NCI-H146 (cell line): ENCODE measurements around the gene MAP3K7.

ENCODE experiments used
- DNase-seq: peaks from one replicate; lab custom pipeline; 2025; lab: John Stamatoyannopoulos, UW

The MAP3K7 gene

GRCh38 chr6:90484385-90484784 is 102.5 kb downstream of the MAP3K7 start:
- no peak for DNase-seq

GRCh38 chr6:90483956-90484355 is 102.9 kb downstream of the MAP3K7 start:
- DNase-seq = no peak

DNA sequence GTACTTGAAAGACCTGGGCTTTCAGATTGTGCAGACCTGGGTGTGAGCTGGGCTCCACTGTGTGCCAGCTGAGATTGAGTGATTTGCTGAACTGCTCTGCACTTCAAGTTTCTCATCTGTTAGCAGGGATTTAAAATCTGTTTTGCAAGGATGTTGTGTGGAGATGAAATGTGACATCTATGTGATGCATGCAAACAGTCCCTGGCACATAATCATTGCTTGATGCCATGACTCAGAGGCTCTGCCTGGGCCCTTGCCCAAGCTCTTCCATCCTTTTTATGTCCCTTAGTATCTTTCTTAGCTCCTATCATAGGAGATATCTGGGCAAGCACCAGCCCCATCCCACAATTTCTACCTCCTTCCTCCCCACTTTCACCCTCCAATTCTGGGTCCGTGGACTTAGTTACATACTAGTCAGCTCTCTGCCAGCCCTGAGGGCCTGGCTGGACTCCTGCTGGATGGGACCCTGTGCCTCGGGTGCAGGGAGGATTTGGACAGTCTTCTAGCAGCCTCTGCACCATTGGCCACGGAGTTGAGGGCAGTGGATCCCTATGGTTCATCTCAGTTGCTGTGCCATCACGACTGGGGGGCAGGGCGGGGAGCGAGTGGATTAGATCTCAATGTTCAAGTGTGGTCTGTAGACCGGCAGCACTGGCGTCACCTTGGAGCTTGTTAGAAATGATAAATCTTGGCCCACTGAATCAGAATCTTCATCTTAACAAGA is 103.6 kb downstream of the MAP3K7 start:
- no peak for DNase-seq

DNA sequence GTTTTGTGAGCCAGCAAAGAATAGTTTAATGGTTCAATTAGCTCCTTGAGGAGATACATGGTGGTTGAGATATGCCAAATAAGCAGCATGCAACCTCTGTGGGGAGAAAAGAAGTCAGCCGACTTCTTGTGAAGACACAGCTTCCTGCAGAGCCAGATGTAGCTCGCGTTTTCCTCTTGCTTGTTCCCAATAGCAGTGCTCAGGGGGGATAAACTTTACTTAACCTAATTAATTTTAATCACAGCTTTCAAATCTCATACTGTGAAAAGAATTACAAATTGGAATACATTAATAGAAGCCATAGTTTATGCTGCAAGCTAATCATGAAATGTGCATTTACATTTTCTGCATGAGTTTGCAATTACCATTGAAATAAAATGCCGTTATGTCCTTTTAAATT is 106.2 kb downstream of the MAP3K7 start:
- DNase-seq = no peak

DNA sequence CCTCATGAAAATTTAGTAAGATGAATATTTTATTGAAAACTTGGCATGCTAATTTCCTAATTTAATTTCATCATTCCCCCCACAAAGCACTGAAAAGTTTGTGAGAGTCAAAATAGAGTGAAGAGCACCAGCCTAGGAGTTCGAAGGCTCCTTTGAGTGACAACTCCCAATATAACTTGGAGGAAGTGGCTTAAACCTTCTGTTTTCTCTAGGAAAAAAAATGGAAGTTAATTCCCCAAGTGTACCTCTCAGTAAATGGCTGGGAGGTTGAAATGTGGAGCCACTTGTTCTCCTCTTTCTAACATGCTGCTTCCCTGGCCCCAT is 107.3 kb downstream of the MAP3K7 start:
- DNase-seq = no peak

- DNase-seq = peak; percentile 76
Observed at GRCh38 chr6:90478789-90479602, 107.9 kb downstream of the MAP3K7 start.

DNA sequence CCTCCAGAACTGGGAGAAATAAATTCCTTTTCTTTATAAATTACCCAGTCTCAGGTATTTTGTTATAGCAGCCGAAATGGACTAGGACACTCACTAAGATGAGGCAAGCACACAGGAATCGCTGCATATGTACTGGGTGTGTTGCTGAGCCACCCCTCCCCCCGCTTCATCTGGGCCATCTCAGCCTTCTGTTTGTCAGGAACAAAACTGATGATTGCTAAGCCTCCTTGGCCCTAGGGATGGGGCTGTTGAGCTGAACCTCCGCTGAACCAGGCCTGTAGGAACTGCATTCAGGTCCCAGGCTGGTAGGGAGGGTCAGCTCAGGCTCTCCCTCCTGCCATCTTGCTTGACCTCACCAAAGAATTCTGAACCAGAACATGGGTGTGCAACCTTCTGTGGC is 108.6 kb downstream of the MAP3K7 start:
- no peak for DNase-seq

GRCh38 chr6:90477366-90477765 is 109.5 kb downstream of the MAP3K7 start:
- DNase-seq = no peak

GRCh38 chr6:90472716-90473115 is 114.2 kb downstream of the MAP3K7 start:
- no peak for DNase-seq

GRCh38 chr6:90471263-90471662 is 115.6 kb downstream of the MAP3K7 start:
- no peak for DNase-seq

DNA sequence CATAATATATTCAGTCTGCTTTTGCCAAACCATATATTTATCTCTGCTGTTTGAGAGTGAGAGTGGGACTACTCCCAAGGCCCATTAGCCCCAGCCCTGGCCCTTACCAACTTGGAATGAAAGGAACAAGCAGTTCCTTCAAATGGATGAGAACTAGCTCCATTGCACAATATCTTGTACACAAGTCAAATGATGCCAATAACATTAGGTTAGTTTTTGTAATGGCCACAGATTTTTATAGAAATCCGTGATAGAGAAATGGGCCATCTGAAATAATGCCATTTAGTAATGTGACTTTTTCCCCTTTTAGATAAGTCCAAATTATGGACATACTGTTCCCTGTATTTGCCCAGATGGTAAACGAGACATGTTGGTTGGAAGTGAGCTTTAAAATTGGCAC is 117.0 kb downstream of the MAP3K7 start:
- no peak for DNase-seq

DNA sequence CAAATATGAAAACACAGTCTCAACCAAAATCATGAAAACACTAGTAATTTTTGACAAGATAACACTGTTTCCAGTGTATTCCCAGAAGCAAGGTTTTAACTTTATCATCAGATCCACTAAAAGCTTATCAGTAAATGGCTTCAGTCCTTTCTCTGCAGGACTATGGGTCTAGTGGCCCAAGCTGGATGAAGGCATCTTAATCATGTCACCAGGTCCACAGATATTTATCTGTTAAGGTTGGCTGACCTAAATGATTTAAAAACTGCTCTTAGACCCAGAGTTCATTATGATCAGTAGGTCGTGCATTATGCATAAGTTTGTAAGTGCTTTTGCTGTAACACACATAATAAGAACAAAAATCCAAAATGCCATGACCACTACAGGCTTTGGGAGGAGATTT is 118.0 kb downstream of the MAP3K7 start:
- no peak for DNase-seq

GRCh38 chr6:90468080-90468479 is 118.8 kb downstream of the MAP3K7 start:
- DNase-seq = no peak

GRCh38 chr6:90467546-90467945 is 119.3 kb downstream of the MAP3K7 start:
- DNase-seq = no peak

GRCh38 chr6:90466154-90466940 is 120.5 kb downstream of the MAP3K7 start:
- DNase-seq = no peak

DNA sequence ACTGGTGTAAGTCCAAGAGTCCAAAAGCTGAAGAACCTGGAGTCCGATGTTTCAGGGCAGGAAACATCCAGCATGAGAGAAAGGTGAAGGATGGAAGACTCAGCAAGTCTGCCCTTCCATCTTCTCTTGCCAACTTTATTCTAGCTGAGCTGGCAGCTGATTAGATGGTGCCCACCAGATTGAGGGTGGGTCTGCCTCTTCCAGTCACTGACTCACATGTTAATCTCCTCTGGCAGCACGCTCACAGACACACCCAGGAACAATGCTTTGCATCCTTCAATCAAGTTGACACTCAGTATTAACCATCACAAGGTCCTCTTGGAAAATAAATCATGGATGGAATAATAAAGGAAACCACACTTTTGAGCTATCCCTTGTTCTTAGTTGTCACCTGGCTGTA is 121.2 kb downstream of the MAP3K7 start:
- no peak for DNase-seq

DNA sequence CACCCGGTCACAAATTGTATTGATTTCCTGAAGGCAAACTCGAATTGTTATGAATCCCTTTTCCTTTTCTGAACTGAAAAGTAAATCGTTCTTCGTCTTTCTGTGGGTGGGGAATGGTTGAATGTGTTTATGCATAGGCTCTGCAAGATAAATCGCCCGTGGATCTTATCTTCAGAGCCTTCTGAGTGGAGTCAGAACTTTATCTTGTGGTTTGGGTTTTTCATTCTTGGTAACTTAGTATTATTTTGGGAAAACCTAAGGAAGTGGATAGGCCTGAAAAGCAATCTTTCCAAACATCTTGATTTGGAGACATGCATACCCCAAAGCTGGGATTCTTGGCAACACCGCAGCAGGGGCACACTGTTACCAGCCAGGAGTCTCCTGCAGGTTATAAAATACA is 122.4 kb downstream of the MAP3K7 start:
- DNase-seq = no peak

DNA sequence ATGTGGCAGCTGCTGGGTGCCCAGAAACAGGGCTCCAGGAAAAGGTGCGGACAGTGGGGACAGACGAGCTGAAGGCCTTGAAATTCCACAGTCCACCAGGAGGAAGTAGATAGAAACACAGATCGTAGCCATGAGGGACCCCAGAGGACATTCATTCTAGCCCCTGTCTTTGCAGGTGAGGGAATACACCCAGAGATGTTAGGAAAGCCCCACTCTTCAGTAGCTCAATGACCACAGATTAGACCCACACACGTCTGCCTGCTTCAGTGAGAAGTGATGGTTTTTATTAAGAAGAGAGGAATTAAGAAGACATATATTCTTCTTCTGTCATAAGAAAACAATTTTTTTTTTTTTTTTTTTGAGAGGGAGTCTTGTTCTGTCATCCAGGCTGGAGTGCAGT is 123.0 kb downstream of the MAP3K7 start:
- DNase-seq = no peak
